WTC11 (cell line): ENCODE results near the gene ZNF324B. TPM values are rescaled to one million over a fixed set of nuclear protein-coding genes. Genes with fewer than 3 reads are reported as not detected.

Source experiments
- ATAC-seq: fragments of 200-7000 bp; cut with Tn5 transposase; 2 replicates; pipeline ENCODE4 v1.10.0; 2021; ENCODE audit warnings: mild to moderate bottlenecking, moderate library complexity
- CTCF ChIA-PET: fragments of 300-600 bp; sonication (Branson Sonifier 250); formaldehyde crosslinking; loops from one replicate; lab custom pipeline; 2021; ENCODE audit warnings: antibody characterized with exemption; lab: Charles Lee
- POLR2A ChIA-PET: fragments of 350-600 bp; sonication (Branson Sonifier 250); formaldehyde crosslinking; loops from one replicate; lab custom pipeline; 2021; ENCODE audit warnings: antibody characterized with exemption; lab: Charles Lee
- DNase-seq: peaks from one replicate; pipeline ENCODE4 v3.0.0; 2021; ENCODE audit warnings: low spot score
- H3K27ac Mint-ChIP-seq: 2 replicates; pipeline ENCODE4 v1.8.0; 2021; ENCODE audit warnings: mixed read lengths
- H3K27me3 Mint-ChIP-seq: 2 replicates; pipeline ENCODE4 v1.8.0; 2021; ENCODE audit warnings: low read depth, mild to moderate bottlenecking, moderate library complexity, mixed read lengths
- H3K36me3 Mint-ChIP-seq: 2 replicates; pipeline ENCODE4 v1.8.0; 2021; ENCODE audit warnings: mixed read lengths
- H3K4me1 Mint-ChIP-seq: 2 replicates; pipeline ENCODE4 v1.8.0; 2022; ENCODE audit warnings: mixed read lengths
- H3K4me3 Mint-ChIP-seq: 2 replicates; pipeline ENCODE4 v1.8.0; 2021; ENCODE audit warnings: mild to moderate bottlenecking, moderate library complexity, mixed read lengths
- H3K9me3 Mint-ChIP-seq: 2 replicates; pipeline ENCODE4 v1.8.0; 2021; ENCODE audit warnings: mixed read lengths
- AFF4 ChIP-seq: sonication (generic); formaldehyde crosslinking; IDR thresholded peaks from 2 replicates; pipeline ENCODE4 v1.8.1; 2023; ENCODE audit warnings: mild to moderate bottlenecking, missing genetic modification reagents, borderline replicate concordance
- ATF2 ChIP-seq: sonication (generic); formaldehyde crosslinking; IDR thresholded peaks from 2 replicates; pipeline ENCODE4 v1.8.1; 2022; ENCODE audit warnings: low read depth, missing genetic modification reagents, borderline replicate concordance
- ATF6 ChIP-seq: sonication (generic); formaldehyde crosslinking; IDR thresholded peaks from 2 replicates; pipeline ENCODE4 v1.8.1; 2023; ENCODE audit warnings: mild to moderate bottlenecking, missing genetic modification reagents
- CBFB ChIP-seq: sonication (generic); formaldehyde crosslinking; IDR thresholded peaks from 2 replicates; pipeline ENCODE4 v1.8.1; 2022; ENCODE audit warnings: mild to moderate bottlenecking, low read depth, missing genetic modification reagents
- ELF4 ChIP-seq: sonication (generic); formaldehyde crosslinking; IDR thresholded peaks from 2 replicates; pipeline ENCODE4 v1.8.1; 2022; ENCODE audit warnings: low read depth, mild to moderate bottlenecking, moderate library complexity, missing genetic modification reagents
- ESRRA ChIP-seq: sonication (generic); formaldehyde crosslinking; IDR thresholded peaks from 2 replicates; pipeline ENCODE4 v1.8.1; 2022; ENCODE audit warnings: mild to moderate bottlenecking, missing genetic modification reagents, borderline replicate concordance
- FOXK1 ChIP-seq: sonication (generic); formaldehyde crosslinking; IDR thresholded peaks from 2 replicates; pipeline ENCODE4 v1.8.0; 2022; ENCODE audit warnings: mild to moderate bottlenecking, moderate library complexity, missing genetic modification reagents
- GTF2I ChIP-seq: fragments of 250-450 bp; sonication (Bioruptor Pico); conservative IDR thresholded peaks from 2 replicates; pipeline ENCODE4 v1.4.0; 2021; ENCODE audit warnings: mild to moderate bottlenecking
- JUN ChIP-seq: sonication (generic); formaldehyde crosslinking; IDR thresholded peaks from 2 replicates; pipeline ENCODE4 v1.8.0; 2023; ENCODE audit warnings: mild to moderate bottlenecking, missing genetic modification reagents
- PRRX2 ChIP-seq: fragments of 250-450 bp; sonication (Bioruptor Pico); IDR thresholded peaks from 2 replicates; pipeline ENCODE4 v1.8.0; 2021; ENCODE audit warnings: mild to moderate bottlenecking
- TCF7 ChIP-seq: sonication (generic); formaldehyde crosslinking; IDR thresholded peaks from 2 replicates; pipeline ENCODE4 v1.8.0; 2022; ENCODE audit warnings: mild to moderate bottlenecking, low read depth, missing genetic modification reagents, moderate library complexity
- ZNF219 ChIP-seq: sonication (generic); formaldehyde crosslinking; IDR thresholded peaks from 2 replicates; pipeline ENCODE4 v1.8.0; 2023; ENCODE audit warnings: missing genetic modification reagents, mild to moderate bottlenecking, borderline replicate concordance
- ZNF232 ChIP-seq: sonication (generic); formaldehyde crosslinking; IDR thresholded peaks from 2 replicates; pipeline ENCODE4 v1.8.0; 2022; ENCODE audit warnings: mild to moderate bottlenecking, missing genetic modification reagents
- ZNF263 ChIP-seq: sonication (generic); formaldehyde crosslinking; IDR thresholded peaks from 2 replicates; pipeline ENCODE4 v1.8.1; 2022; ENCODE audit warnings: low read depth, mild to moderate bottlenecking, moderate library complexity, missing genetic modification reagents
- ZNF416 ChIP-seq: fragments of 250-450 bp; sonication (Bioruptor Pico); IDR thresholded peaks from 2 replicates; pipeline ENCODE4 v1.9.0; 2021; ENCODE audit warnings: mild to moderate bottlenecking, inconsistent platforms
- ZNF671 ChIP-seq: fragments of 250-450 bp; sonication (Bioruptor Pico); IDR thresholded peaks from 2 replicates; pipeline ENCODE4 v1.8.0; 2021; ENCODE audit warnings: mild to moderate bottlenecking
- total RNA-seq: library from RNA; stranded (reverse); gene quantifications from 3 replicates; pipeline ENCODE4 v1.2.3, GENCODE V29; 2021
- TF ChIP-seq, protein P1 (sequence below): sonication (generic); formaldehyde crosslinking; IDR thresholded peaks from 2 replicates; pipeline ENCODE4 v1.8.0; 2023; ENCODE audit warnings: missing genetic modification reagents, mild to moderate bottlenecking, borderline replicate concordance
- TF ChIP-seq, protein P2 (sequence below): sonication (generic); formaldehyde crosslinking; IDR thresholded peaks from 2 replicates; pipeline ENCODE4 v1.8.1; 2023; ENCODE audit warnings: mild to moderate bottlenecking, missing genetic modification reagents, moderate library complexity
- TF ChIP-seq, protein P3 (sequence below): sonication (generic); formaldehyde crosslinking; IDR thresholded peaks from 2 replicates; pipeline ENCODE4 v1.8.1; 2023; ENCODE audit warnings: mild to moderate bottlenecking, moderate library complexity, missing genetic modification reagents
- TF ChIP-seq, protein P4 (sequence below): sonication (generic); formaldehyde crosslinking; conservative IDR thresholded peaks from 2 replicates; pipeline ENCODE4 v1.8.1; 2023; ENCODE audit warnings: mild to moderate bottlenecking, low read depth, missing genetic modification reagents, moderate library complexity

The ZNF324B gene
- total RNA-seq, 1 experiment from 2014 or later, result 4.0 TPM

- Mint-ChIP-seq H3K4me1 (peaks cover 6% of the 10 kb centered on the region; the same call in 1 of the 2 replicates), H3K27ac (peak overlapping the region; percentile 68; the same call in 1 of the 2 replicates), H3K27me3 (peaks cover 75% of the 10 kb centered on the region), H3K4me3 (peak overlapping the region; percentile 77), H3K36me3 (peaks cover 46% of the 10 kb centered on the region), H3K9me3 (peaks cover 78% of the 10 kb centered on the region)
- CTCF ChIA-PET, result interaction anchor here (1.0 kb wide), 2 partner anchors 11 to 79 kb away, joined by 4 read pairs; partner anchors contain the start of genes ZBTB45 and ZNF324B
- ATAC-seq (no peak), DNase-seq (no peak)
- TF ChIP-seq, protein P1, sequence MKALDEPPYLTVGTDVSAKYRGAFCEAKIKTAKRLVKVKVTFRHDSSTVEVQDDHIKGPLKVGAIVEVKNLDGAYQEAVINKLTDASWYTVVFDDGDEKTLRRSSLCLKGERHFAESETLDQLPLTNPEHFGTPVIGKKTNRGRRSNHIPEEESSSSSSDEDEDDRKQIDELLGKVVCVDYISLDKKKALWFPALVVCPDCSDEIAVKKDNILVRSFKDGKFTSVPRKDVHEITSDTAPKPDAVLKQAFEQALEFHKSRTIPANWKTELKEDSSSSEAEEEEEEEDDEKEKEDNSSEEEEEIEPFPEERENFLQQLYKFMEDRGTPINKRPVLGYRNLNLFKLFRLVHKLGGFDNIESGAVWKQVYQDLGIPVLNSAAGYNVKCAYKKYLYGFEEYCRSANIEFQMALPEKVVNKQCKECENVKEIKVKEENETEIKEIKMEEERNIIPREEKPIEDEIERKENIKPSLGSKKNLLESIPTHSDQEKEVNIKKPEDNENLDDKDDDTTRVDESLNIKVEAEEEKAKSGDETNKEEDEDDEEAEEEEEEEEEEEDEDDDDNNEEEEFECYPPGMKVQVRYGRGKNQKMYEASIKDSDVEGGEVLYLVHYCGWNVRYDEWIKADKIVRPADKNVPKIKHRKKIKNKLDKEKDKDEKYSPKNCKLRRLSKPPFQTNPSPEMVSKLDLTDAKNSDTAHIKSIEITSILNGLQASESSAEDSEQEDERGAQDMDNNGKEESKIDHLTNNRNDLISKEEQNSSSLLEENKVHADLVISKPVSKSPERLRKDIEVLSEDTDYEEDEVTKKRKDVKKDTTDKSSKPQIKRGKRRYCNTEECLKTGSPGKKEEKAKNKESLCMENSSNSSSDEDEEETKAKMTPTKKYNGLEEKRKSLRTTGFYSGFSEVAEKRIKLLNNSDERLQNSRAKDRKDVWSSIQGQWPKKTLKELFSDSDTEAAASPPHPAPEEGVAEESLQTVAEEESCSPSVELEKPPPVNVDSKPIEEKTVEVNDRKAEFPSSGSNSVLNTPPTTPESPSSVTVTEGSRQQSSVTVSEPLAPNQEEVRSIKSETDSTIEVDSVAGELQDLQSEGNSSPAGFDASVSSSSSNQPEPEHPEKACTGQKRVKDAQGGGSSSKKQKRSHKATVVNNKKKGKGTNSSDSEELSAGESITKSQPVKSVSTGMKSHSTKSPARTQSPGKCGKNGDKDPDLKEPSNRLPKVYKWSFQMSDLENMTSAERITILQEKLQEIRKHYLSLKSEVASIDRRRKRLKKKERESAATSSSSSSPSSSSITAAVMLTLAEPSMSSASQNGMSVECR (CRISPR knock-in tag), result no peak
- no peak for TF ChIP-seq GTF2I (CRISPR knock-in tag)
- no peak for TF ChIP-seq ELF4 (CRISPR knock-in tag)
- no peak for TF ChIP-seq ATF6
- no peak for TF ChIP-seq ZNF219 (CRISPR knock-in tag)
- TF ChIP-seq ZNF232 (CRISPR knock-in tag), result no peak
- TF ChIP-seq ZNF416, result no peak
- no peak for TF ChIP-seq ZNF671 (CRISPR knock-in tag)
- no peak for TF ChIP-seq ZNF263 (CRISPR knock-in tag)
- TF ChIP-seq, protein P2, sequence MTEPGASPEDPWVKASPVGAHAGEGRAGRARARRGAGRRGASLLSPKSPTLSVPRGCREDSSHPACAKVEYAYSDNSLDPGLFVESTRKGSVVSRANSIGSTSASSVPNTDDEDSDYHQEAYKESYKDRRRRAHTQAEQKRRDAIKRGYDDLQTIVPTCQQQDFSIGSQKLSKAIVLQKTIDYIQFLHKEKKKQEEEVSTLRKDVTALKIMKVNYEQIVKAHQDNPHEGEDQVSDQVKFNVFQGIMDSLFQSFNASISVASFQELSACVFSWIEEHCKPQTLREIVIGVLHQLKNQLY (CRISPR knock-in tag), result no peak
- TF ChIP-seq, protein P3, sequence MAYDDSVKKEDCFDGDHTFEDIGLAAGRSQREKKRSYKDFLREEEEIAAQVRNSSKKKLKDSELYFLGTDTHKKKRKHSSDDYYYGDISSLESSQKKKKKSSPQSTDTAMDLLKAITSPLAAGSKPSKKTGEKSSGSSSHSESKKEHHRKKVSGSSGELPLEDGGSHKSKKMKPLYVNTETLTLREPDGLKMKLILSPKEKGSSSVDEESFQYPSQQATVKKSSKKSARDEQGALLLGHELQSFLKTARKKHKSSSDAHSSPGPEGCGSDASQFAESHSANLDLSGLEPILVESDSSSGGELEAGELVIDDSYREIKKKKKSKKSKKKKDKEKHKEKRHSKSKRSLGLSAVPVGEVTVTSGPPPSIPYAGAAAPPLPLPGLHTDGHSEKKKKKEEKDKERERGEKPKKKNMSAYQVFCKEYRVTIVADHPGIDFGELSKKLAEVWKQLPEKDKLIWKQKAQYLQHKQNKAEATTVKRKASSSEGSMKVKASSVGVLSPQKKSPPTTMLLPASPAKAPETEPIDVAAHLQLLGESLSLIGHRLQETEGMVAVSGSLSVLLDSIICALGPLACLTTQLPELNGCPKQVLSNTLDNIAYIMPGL, result no peak
- no peak for TF ChIP-seq ATF2 (CRISPR knock-in tag)
- TF ChIP-seq JUN (CRISPR knock-in tag), result no peak
- TF ChIP-seq AFF4, result no peak
- TF ChIP-seq CBFB (CRISPR knock-in tag), result no peak
- no peak for TF ChIP-seq ESRRA (CRISPR knock-in tag)
- no peak for TF ChIP-seq FOXK1 (CRISPR knock-in tag)
- no peak for TF ChIP-seq PRRX2 (CRISPR knock-in tag)
- TF ChIP-seq, protein P4, sequence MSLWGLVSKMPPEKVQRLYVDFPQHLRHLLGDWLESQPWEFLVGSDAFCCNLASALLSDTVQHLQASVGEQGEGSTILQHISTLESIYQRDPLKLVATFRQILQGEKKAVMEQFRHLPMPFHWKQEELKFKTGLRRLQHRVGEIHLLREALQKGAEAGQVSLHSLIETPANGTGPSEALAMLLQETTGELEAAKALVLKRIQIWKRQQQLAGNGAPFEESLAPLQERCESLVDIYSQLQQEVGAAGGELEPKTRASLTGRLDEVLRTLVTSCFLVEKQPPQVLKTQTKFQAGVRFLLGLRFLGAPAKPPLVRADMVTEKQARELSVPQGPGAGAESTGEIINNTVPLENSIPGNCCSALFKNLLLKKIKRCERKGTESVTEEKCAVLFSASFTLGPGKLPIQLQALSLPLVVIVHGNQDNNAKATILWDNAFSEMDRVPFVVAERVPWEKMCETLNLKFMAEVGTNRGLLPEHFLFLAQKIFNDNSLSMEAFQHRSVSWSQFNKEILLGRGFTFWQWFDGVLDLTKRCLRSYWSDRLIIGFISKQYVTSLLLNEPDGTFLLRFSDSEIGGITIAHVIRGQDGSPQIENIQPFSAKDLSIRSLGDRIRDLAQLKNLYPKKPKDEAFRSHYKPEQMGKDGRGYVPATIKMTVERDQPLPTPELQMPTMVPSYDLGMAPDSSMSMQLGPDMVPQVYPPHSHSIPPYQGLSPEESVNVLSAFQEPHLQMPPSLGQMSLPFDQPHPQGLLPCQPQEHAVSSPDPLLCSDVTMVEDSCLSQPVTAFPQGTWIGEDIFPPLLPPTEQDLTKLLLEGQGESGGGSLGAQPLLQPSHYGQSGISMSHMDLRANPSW (CRISPR knock-in tag), result no peak
- no peak for TF ChIP-seq TCF7
- POLR2A ChIA-PET, result interaction anchor here (0.5 kb wide), 1 partner anchor 43 kb away, joined by 3 read pairs; no protein-coding TSS in a partner anchor
Measured at GRCh38 chr19:58440556-58440955, 10.9 kb upstream of the ZNF324B start.
